GM12878 (cell line): ENCODE data around the gene SLF2.

ENCODE experiments used
- CHD2 ChIP-seq: IDR thresholded peaks from 2 replicates; pipeline ENCODE4 v1.6.1; 2011; ENCODE audit warnings: low read depth, low read length, improper control_type of control experiment, borderline replicate concordance
- ETV6 ChIP-seq, 2 experiments: fragments of 450-650 bp in 1 of 2; IDR thresholded peaks in 1 of 2; conservative IDR thresholded peaks in 1 of 2; 2 replicates each; pipeline ENCODE4 v1.6.1; 2014; ENCODE audit warnings: antibody characterized with exemption in 1 of 2, borderline replicate concordance in 1 of 2, low read depth in 1 of 2, mild to moderate bottlenecking in 1 of 2, moderate library complexity in 1 of 2
- TF ChIP-seq, protein P1 (sequence below): IDR thresholded peaks from 2 replicates; pipeline ENCODE4 v1.6.1; 2012; ENCODE audit warnings: mild to moderate bottlenecking, low read depth, low read length

DNA sequence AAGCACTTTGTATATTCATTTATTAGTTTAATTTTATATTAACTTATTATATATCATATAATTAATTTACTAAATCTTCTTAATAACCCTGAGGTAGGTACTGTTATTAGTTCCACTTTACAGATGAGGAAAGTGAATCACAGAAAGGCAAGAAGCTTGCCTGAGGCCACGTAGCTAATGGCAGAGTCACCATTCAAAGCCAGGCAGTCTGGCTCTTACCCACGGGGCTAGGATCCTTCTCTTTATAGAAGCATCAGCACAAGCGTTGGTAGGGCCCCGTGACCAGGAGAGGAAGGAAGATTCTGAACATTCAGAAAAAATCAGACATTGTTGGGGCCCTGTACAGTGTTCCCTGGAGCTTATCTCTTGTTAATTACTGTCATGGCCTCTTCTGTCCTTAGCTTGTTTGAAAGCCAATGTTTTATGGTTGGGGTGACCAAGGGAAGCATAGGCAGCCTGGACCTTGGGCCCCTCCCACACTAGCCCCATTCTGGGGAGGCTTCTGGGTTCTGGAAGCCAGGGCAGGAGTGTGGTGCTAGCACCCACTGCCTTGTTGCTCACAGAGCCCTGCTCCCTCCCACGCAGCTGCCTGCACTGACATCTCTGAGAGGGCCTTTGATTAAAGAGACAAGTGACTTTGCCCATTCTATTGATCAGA lies 31.1 kb upstream of the SLF2 start:
- TF ChIP-seq ETV6 (conservative IDR thresholded peaks at IDR 0.05 in 1 of 2, IDR thresholded peaks at IDR 0.05 in 1 of 2; ENCODE audit: borderline replicate concordance in 1 of 2, low read depth in 1 of 2) (no peak), CHD2 (no peak)
- TF ChIP-seq, protein P1, sequence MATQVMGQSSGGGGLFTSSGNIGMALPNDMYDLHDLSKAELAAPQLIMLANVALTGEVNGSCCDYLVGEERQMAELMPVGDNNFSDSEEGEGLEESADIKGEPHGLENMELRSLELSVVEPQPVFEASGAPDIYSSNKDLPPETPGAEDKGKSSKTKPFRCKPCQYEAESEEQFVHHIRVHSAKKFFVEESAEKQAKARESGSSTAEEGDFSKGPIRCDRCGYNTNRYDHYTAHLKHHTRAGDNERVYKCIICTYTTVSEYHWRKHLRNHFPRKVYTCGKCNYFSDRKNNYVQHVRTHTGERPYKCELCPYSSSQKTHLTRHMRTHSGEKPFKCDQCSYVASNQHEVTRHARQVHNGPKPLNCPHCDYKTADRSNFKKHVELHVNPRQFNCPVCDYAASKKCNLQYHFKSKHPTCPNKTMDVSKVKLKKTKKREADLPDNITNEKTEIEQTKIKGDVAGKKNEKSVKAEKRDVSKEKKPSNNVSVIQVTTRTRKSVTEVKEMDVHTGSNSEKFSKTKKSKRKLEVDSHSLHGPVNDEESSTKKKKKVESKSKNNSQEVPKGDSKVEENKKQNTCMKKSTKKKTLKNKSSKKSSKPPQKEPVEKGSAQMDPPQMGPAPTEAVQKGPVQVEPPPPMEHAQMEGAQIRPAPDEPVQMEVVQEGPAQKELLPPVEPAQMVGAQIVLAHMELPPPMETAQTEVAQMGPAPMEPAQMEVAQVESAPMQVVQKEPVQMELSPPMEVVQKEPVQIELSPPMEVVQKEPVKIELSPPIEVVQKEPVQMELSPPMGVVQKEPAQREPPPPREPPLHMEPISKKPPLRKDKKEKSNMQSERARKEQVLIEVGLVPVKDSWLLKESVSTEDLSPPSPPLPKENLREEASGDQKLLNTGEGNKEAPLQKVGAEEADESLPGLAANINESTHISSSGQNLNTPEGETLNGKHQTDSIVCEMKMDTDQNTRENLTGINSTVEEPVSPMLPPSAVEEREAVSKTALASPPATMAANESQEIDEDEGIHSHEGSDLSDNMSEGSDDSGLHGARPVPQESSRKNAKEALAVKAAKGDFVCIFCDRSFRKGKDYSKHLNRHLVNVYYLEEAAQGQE = no peak
